Measurements from ENCODE around the gene KRTAP12-3. TPM values are rescaled to one million over a fixed set of nuclear protein-coding genes. Genes with fewer than 3 reads are reported as not detected.
"Not testable (repeated sequence)": the region's sequence is repeated elsewhere in the genome, so short reads cannot be mapped to it uniquely, and the experiment has no call there.

KRTAP12-3 gene
- polyA plus RNA-seq, 1 donor from 2014 or later, result not detected

DNA sequence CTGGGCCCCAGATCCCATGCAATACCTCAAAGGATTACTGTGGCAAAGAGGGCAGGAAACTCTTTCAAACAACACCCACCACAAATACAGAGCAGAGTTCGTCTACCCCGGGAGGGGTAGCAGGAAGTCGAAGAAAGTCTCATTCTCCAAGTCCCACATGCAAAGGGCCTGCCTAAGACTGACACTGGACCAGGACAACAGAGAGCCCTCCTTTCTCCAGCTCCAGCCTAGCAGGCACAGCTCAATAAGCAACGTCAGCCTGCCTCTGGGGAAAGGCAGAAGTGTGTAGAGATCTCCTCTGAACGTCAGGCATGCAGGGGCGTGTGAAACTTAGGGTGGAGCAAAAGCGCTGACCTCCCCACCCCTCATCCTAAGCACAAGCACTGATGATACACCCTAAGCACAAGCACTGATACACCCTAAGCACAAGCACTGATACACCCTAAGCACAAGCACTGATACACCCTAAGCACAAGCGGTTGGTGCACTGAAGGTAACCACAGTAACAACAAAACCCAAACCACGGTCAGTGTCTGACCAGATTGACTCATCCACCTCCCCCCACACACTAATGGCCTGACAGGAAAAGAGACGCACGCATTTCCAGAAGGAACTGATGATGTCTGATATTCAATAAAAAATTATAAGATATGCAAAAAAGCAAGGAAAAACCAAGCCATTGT is 1.3 kb downstream of the KRTAP12-3 start:
- H3K4me3 ChIP-seq (ENCODE audit: low read length), result no peak overlapping the region
- no peaks in the 10 kb centered on the region for H3K27me3 ChIP-seq (ENCODE audit: insufficient read depth, low read depth, low read length)
- H3K9me2 ChIP-seq (ENCODE audit: insufficient read depth, low read length), result no peaks in the 10 kb centered on the region
- H3K36me3 ChIP-seq (ENCODE audit: insufficient read depth, low read length), result no peaks in the 10 kb centered on the region
- H3K27ac ChIP-seq (ENCODE audit: low read length), result no peak overlapping the region
- H3K79me2 ChIP-seq (replicated peaks; ENCODE audit: insufficient read depth, low read length), result no peaks in the 10 kb centered on the region
- TF ChIP-seq TAF1 (IDR thresholded peaks at IDR 0.05; ENCODE audit: low read depth) (no peak), SMC3 (conservative IDR thresholded peaks at IDR 0.05; ENCODE audit: poor library complexity) (no peak), EZH2 (IDR thresholded peaks at IDR 0.05; ENCODE audit: borderline replicate concordance, insufficient read depth, low read length, poor library complexity, severe bottlenecking) (no peak), RAD21 (conservative IDR thresholded peaks at IDR 0.05) (no peak), POLR2AphosphoS5 (IDR thresholded peaks at IDR 0.05) (no peak)
- TF ChIP-seq, protein P1, sequence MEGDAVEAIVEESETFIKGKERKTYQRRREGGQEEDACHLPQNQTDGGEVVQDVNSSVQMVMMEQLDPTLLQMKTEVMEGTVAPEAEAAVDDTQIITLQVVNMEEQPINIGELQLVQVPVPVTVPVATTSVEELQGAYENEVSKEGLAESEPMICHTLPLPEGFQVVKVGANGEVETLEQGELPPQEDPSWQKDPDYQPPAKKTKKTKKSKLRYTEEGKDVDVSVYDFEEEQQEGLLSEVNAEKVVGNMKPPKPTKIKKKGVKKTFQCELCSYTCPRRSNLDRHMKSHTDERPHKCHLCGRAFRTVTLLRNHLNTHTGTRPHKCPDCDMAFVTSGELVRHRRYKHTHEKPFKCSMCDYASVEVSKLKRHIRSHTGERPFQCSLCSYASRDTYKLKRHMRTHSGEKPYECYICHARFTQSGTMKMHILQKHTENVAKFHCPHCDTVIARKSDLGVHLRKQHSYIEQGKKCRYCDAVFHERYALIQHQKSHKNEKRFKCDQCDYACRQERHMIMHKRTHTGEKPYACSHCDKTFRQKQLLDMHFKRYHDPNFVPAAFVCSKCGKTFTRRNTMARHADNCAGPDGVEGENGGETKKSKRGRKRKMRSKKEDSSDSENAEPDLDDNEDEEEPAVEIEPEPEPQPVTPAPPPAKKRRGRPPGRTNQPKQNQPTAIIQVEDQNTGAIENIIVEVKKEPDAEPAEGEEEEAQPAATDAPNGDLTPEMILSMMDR (IDR thresholded peaks at IDR 0.05; ENCODE audit: poor library complexity, severe bottlenecking), result no peak
- TF ChIP-seq, protein P2, sequence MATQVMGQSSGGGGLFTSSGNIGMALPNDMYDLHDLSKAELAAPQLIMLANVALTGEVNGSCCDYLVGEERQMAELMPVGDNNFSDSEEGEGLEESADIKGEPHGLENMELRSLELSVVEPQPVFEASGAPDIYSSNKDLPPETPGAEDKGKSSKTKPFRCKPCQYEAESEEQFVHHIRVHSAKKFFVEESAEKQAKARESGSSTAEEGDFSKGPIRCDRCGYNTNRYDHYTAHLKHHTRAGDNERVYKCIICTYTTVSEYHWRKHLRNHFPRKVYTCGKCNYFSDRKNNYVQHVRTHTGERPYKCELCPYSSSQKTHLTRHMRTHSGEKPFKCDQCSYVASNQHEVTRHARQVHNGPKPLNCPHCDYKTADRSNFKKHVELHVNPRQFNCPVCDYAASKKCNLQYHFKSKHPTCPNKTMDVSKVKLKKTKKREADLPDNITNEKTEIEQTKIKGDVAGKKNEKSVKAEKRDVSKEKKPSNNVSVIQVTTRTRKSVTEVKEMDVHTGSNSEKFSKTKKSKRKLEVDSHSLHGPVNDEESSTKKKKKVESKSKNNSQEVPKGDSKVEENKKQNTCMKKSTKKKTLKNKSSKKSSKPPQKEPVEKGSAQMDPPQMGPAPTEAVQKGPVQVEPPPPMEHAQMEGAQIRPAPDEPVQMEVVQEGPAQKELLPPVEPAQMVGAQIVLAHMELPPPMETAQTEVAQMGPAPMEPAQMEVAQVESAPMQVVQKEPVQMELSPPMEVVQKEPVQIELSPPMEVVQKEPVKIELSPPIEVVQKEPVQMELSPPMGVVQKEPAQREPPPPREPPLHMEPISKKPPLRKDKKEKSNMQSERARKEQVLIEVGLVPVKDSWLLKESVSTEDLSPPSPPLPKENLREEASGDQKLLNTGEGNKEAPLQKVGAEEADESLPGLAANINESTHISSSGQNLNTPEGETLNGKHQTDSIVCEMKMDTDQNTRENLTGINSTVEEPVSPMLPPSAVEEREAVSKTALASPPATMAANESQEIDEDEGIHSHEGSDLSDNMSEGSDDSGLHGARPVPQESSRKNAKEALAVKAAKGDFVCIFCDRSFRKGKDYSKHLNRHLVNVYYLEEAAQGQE (IDR thresholded peaks at IDR 0.05; ENCODE audit: borderline replicate concordance), result no peak
- no peaks in the 10 kb centered on the region for H4K20me1 ChIP-seq (ENCODE audit: insufficient read depth)
- no peaks in the 10 kb centered on the region for H3F3A ChIP-seq (ENCODE audit: insufficient read depth, low read length, poor library complexity, severe bottlenecking)
- H3K9me3 ChIP-seq (ENCODE audit: low read length), result no peaks in the 10 kb centered on the region
- H3K4me2 ChIP-seq (ENCODE audit: low read length), result no peak overlapping the region
- no peak overlapping the region for H3K9ac ChIP-seq (ENCODE audit: low read length)
- H2AFZ ChIP-seq (ENCODE audit: low read depth, low read length), result no peak overlapping the region

DNA sequence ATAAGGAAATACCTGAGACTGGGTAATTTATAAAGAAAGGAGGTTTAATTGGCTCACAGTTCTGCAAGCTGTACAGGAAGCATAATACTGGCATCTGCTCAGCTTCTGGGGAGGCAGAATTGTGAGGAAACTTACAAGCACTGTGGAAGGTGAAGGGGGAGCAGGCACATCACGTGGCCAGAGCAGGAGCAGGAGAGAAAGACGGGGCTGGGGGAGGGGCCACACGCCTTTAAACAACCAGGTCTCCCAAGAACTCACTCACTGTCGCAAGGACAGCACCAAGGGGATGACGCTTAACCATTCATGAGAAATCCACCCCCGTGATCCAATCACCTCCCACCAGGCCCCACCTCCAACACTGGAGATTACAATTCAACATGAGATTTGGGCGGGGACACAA is 3.8 kb downstream of the KRTAP12-3 start:
- H3K36me3 ChIP-seq (ENCODE audit: insufficient read depth, low read length); H3K9me3 ChIP-seq (ENCODE audit: low read length); H3F3A ChIP-seq (ENCODE audit: insufficient read depth, low read length, poor library complexity, severe bottlenecking); H3K4me3 ChIP-seq (ENCODE audit: low read length); H4K20me1 ChIP-seq (ENCODE audit: insufficient read depth); H3K79me2 ChIP-seq (replicated peaks; ENCODE audit: insufficient read depth, low read length); H3K27me3 ChIP-seq (ENCODE audit: insufficient read depth, low read depth, low read length); H3K9ac ChIP-seq (ENCODE audit: low read length); H2AFZ ChIP-seq (ENCODE audit: low read depth, low read length); H3K4me2 ChIP-seq (ENCODE audit: low read length); H3K27ac ChIP-seq (ENCODE audit: low read length); H3K9me2 ChIP-seq (ENCODE audit: insufficient read depth, low read length): not testable (repeated sequence)

DNA sequence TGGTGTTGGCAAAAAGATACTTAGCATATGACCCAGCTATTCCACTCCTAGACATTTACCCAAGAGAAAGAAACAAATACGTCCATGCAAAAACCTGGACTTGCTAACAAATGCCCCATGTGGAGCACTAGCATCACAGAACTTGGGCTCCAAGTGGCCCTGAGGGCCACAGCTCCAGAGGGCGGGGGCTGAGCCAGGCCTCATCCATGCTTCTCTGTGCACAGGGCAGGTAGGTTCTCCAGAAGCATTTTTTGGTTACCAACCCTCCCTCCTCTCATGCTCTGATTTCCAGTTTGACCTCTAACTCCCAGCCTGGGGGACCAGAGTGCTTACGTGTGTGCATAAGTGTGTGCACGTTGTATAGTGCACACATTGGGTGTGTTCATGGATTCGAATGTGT is 7.0 kb downstream of the KRTAP12-3 start:
- Histone ChIP-seq H3K36me3 (ENCODE audit: insufficient read depth, low read length) (no peaks in the 10 kb centered on the region), H3K9me2 (ENCODE audit: insufficient read depth, low read length) (no peaks in the 10 kb centered on the region), H3K9me3 (ENCODE audit: low read length) (no peaks in the 10 kb centered on the region), H3K27me3 (ENCODE audit: insufficient read depth, low read depth, low read length) (no peaks in the 10 kb centered on the region), H3K9ac (ENCODE audit: low read length) (no peak overlapping the region), H3K4me3 (ENCODE audit: low read length) (no peak overlapping the region), H3K27ac (ENCODE audit: low read length) (no peak overlapping the region), H3K4me2 (ENCODE audit: low read length) (no peak overlapping the region), H3F3A (ENCODE audit: insufficient read depth, low read length, poor library complexity, severe bottlenecking) (no peaks in the 10 kb centered on the region), H2AFZ (ENCODE audit: low read depth, low read length) (no peak overlapping the region), H3K79me2 (replicated peaks; ENCODE audit: insufficient read depth, low read length) (no peaks in the 10 kb centered on the region), H4K20me1 (ENCODE audit: insufficient read depth) (no peaks in the 10 kb centered on the region)
- no peak for TF ChIP-seq RAD21 (conservative IDR thresholded peaks at IDR 0.05)
- TF ChIP-seq MXI1 (conservative IDR thresholded peaks at IDR 0.05; ENCODE audit: poor library complexity, severe bottlenecking), result no peak
- TF ChIP-seq EZH2 (IDR thresholded peaks at IDR 0.05; ENCODE audit: borderline replicate concordance, insufficient read depth, low read length, poor library complexity, severe bottlenecking), result no peak

Measured in neural cell (in vitro differentiated cells).